B cell (primary cell): ENCODE measurements around the gene ACP5. TPM values are rescaled to one million over a fixed set of nuclear protein-coding genes. Genes with fewer than 3 reads are reported as not detected.
A peak's percentile ranks its signal among the peaks of the same experiment; 100 is the strongest.

Source experiments
- ATAC-seq: fragments of 200-7000 bp; cut with Tn5 transposase; one replicate; pipeline ENCODE4 v1.10.0; 2021; ENCODE audit warnings: low read depth, mild to moderate bottlenecking, moderate number of reproducible peaks, moderate library complexity
- CTCF ChIA-PET: fragments of 350-600 bp; sonication (Branson Sonifier 250); formaldehyde crosslinking; loops from one replicate; lab custom pipeline; 2021; ENCODE audit warnings: antibody characterized with exemption, inconsistent platforms; lab: Charles Lee
- POLR2A ChIA-PET: fragments of 350-600 bp; sonication (Branson Sonifier 250); formaldehyde crosslinking; loops from one replicate; lab custom pipeline; 2021; ENCODE audit warnings: antibody characterized with exemption; lab: Charles Lee
- DNase-seq: peaks from one replicate; pipeline ENCODE4 v3.0.0; 2013
- H2AFZ ChIP-seq: 2 replicates; pipeline ENCODE4 v1.6.1; 2012; ENCODE audit warnings: mild to moderate bottlenecking, low read depth, low read length; ENCODE audit not compliant: insufficient read depth, poor library complexity, severe bottlenecking
- H3K27ac ChIP-seq, 2 donors: 1 replicate in 1 of 2; 2 replicates in 1 of 2; pipeline ENCODE4 v1.5.1; 2012 to 2013; ENCODE audit warnings: low read length in 2 of 2, mild to moderate bottlenecking in 2 of 2, moderate library complexity in 1 of 2
- H3K27me3 ChIP-seq, 4 experiments: fragments of 200-600 bp in 1 of 4; sonication (generic) in 1 of 4; replicated peaks in 1 of 4; 1 replicate in 2 of 4; 2 replicates in 2 of 4; pipeline versions ENCODE4 v1.6.1 to v1.7.0; 2013 to 2016; ENCODE audit warnings: low read length in 3 of 4, mild to moderate bottlenecking in 2 of 4, mixed read lengths in 1 of 4, moderate library complexity in 1 of 4; ENCODE audit not compliant: insufficient read depth in 4 of 4, control insufficient read depth in 3 of 4; ENCODE audit errors: control extremely low read depth in 1 of 4
- H3K36me3 ChIP-seq, 2 experiments: replicated peaks in 1 of 2; 1 replicate in 1 of 2; 2 replicates in 1 of 2; pipeline versions ENCODE4 v1.6.1 to v1.7.1; 2013; ENCODE audit warnings: low read length in 1 of 2; ENCODE audit not compliant: insufficient read depth in 2 of 2, control insufficient read depth in 1 of 2; ENCODE audit errors: control extremely low read depth in 1 of 2, extremely low read depth in 1 of 2
- H3K4me1 ChIP-seq, 2 donors: fragments of 200-600 bp in 1 of 2; sonication (generic) in 1 of 2; 1 replicate in 1 of 2; 2 replicates in 1 of 2; pipeline versions ENCODE4 v1.5.1 to v1.6.1; 2013 to 2017; ENCODE audit warnings: low read length in 2 of 2; ENCODE audit not compliant: control insufficient read depth in 2 of 2, insufficient read depth in 2 of 2
- H3K4me2 ChIP-seq: replicated peaks from 2 replicates; pipeline ENCODE3; 2012; ENCODE audit warnings: mild to moderate bottlenecking, low read depth, low read length; ENCODE audit not compliant: poor library complexity, severe bottlenecking
- H3K4me3 ChIP-seq, 5 experiments: fragments of 200-600 bp in 1 of 5; sonication (generic) in 1 of 5; 1 replicate in 3 of 5; 2 replicates in 2 of 5; pipeline versions ENCODE4 v1.5.1 to v1.7.0; 2011 to 2016; ENCODE audit warnings: low read length in 4 of 5, mild to moderate bottlenecking in 4 of 5, low read depth in 2 of 5, control low read depth in 1 of 5, moderate library complexity in 1 of 5; ENCODE audit not compliant: insufficient read depth in 1 of 5; ENCODE audit errors: control extremely low read depth in 1 of 5, extremely low read depth in 1 of 5
- H3K79me2 ChIP-seq: fragments of 200-600 bp; sonication (generic); one replicate; pipeline ENCODE4 v1.6.0; 2016; ENCODE audit warnings: low read length; ENCODE audit not compliant: control insufficient read depth, insufficient read depth
- H3K9ac ChIP-seq: fragments of 200-600 bp; sonication (generic); 2 replicates; pipeline ENCODE4 v1.6.1; 2017; ENCODE audit warnings: mild to moderate bottlenecking, low read length, moderate library complexity
- H3K9me3 ChIP-seq, 3 donors: one replicate each; pipeline versions ENCODE4 v1.6.1 to v1.7.1; 2013; ENCODE audit warnings: low read length in 2 of 3; ENCODE audit not compliant: control insufficient read depth in 2 of 3, insufficient read depth in 1 of 3; ENCODE audit errors: control extremely low read depth in 1 of 3
- H4K20me1 ChIP-seq: 2 replicates; pipeline ENCODE4 v1.6.0; 2012; ENCODE audit warnings: mild to moderate bottlenecking, low read length; ENCODE audit not compliant: insufficient read depth, control insufficient read depth, poor library complexity, severe bottlenecking
- H3K27ac Mint-ChIP-seq: one replicate; pipeline ENCODE4 v1.8.0; 2021; ENCODE audit warnings: mixed read lengths
- H3K27me3 Mint-ChIP-seq: one replicate; pipeline ENCODE4 v1.8.0; 2021; ENCODE audit warnings: mixed read lengths
- H3K4me1 Mint-ChIP-seq: one replicate; pipeline ENCODE4 v1.8.0; 2021; ENCODE audit warnings: mixed read lengths
- H3K4me3 Mint-ChIP-seq: one replicate; pipeline ENCODE4 v1.8.0; 2021; ENCODE audit warnings: mixed read lengths
- H3K9me3 Mint-ChIP-seq: one replicate; pipeline ENCODE4 v1.8.0; 2022; ENCODE audit warnings: mixed read lengths; ENCODE audit not compliant: insufficient read depth
- CTCF ChIP-seq: fragments of 200-600 bp; IDR thresholded peaks from one replicate; pipeline ENCODE4 v1.8.0; 2022; ENCODE audit warnings: antibody characterized with exemption, mild to moderate bottlenecking
- EZH2 ChIP-seq: IDR thresholded peaks from 2 replicates; pipeline ENCODE4 v1.6.1; 2012; ENCODE audit warnings: borderline replicate concordance, low read depth, mild to moderate bottlenecking, moderate library complexity, low read length; ENCODE audit not compliant: insufficient read depth, poor library complexity, severe bottlenecking
- WGBS: methylation state at CpG from one replicate; pipeline ENCODE4 v1.1.5; 2013; ENCODE audit warnings: missing lambda C conversion rate; ENCODE audit not compliant: insufficient coverage; 5-methylcytosine and 5-hydroxymethylcytosine counted together
- intact Hi-C: fragments of 100-400 bp; cut with micrococcal nuclease; formaldehyde crosslinking; loops from one replicate; pipeline ENCODE4 v1.10.0; 2022
- polyA plus RNA-seq: library from polyadenylated mRNA; depleted of rRNA; stranded (reverse); fragments of >200 nt; gene quantifications from 2 replicates; pipeline ENCODE4 v1.2.3, GENCODE V29; 2012
- total RNA-seq, 2 donors: library from RNA; stranded (reverse); fragments of 120-200 nt in 1 of 2; gene quantifications; 1 replicate in 1 of 2; 2 replicates in 1 of 2; pipeline versions ENCODE4 v1.2.3 to v1.2.4, GENCODE V29; 2013 to 2022

Gene ACP5
- total and polyA plus RNA-seq, 2 donors (not counting 1 experiment from before 2014, with no cell fraction given): 151 to 169 TPM

DNA sequence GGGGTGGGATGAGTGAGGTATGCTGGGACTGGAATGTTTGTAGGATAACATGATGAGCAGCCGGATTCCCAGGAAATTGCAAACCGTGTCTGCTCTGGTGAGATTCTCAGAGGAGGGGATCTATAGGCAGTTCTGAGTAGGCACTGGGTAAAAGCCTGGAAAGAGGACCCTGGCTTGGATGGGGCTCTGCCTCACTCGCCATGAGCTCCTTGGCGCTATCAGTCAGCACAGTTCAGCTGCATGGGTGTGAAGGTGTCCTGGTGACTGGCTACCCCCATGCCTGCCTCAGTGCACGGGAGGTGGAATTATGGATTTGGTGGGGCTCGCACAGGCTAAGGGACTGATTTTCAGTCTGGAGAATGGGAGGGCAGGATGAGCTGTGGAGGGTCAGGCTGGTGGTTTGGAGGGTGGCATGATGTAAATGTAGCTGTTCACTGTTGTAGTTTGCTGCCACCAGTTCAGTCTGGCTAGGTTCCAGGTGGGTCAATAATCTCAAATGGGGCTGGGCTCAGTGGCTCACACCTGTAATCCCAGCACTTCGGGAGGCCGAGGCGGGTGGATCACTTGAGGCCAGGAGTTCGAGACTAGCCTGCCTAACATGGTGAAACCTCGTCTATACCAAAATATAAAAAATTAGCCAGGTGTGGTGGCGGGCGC, 10.7 kb upstream of the ACP5 start:
- Histone ChIP-seq H2AFZ (no peak overlapping the region), H4K20me1 (no peaks in the 10 kb centered on the region), H3K4me2 (peak overlapping the region; percentile 38), H3K4me1 (peaks cover 29 to 45% of the 10 kb centered on the region in 2 donors), H3K9ac (no peak overlapping the region), H3K4me3 (no peak overlapping the region), H3K79me2 (no peaks in the 10 kb centered on the region), H3K36me3 (no peaks in the 10 kb centered on the region), H3K9me3 (no peaks in the 10 kb centered on the region), H3K27me3 (no peaks in the 10 kb centered on the region), H3K27ac (no peak overlapping the region)
- WGBS: 89% methylated on average over 8 of the region's 13 CpGs
- Mint-ChIP-seq H3K27me3 (no peaks in the 10 kb centered on the region), H3K9me3 (no peaks in the 10 kb centered on the region), H3K27ac (peak overlapping the region; percentile 32), H3K4me3 (no peak overlapping the region), H3K4me1 (peaks cover 39% of the 10 kb centered on the region)
- CTCF ChIA-PET: interaction anchor here (0.6 to 15.6 kb wide), 14 partner anchors 8 to 1160 kb away, joined by 3 to 289 read pairs (median 4); partner anchors contain the start of gene ELOF1
- intact Hi-C loops: loop anchor here (1.0 kb wide), 4 partner anchors 28 to 207 kb away; no protein-coding TSS in a partner anchor
- peak; percentile 36 for TF ChIP-seq CTCF
- no peak for TF ChIP-seq EZH2
- ATAC-seq (no peak), DNase-seq (no peak)
- POLR2A ChIA-PET: interaction anchor here (0.7 to 1.4 kb wide), 4 partner anchors 15 to 82 kb away, joined by 3 to 4 read pairs (median 3); partner anchors contain the start of gene ZNF653
